Fibroblast of skin of right quadriceps (primary cell): ENCODE measurements around the gene TBC1D21.

ENCODE experiments used
- DNase-seq: peaks from one replicate; pipeline ENCODE4 v3.0.0-alpha.2; 2013

TBC1D21 gene, protein sequence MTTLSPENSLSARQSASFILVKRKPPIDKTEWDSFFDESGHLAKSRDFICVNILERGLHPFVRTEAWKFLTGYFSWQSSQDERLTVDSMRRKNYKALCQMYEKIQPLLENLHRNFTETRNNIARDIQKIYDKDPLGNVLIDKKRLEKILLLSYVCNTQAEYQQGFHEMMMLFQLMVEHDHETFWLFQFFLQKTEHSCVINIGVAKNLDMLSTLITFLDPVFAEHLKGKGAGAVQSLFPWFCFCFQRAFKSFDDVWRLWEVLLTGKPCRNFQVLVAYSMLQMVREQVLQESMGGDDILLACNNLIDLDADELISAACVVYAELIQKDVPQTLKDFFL

DNA sequence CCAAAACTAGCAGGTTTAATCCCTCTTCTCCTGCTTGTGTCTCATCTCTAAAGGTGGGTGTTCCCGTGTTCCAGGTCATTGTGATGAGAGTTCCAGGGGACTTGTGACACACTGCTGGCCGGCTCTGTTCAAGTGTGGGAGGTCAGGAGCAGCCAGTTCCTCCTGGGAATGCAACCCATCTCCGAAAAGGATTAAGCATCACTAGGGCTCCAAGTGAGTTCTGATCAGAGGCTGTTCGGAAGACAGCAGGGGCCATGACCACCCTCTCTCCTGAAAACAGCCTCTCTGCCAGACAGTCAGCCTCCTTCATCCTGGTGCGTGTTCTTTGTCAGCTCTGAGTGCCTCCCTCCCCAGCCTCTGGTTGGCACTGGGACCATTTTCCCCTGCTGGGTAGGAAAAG is at the start of gene TBC1D21:
TBC1D21 (plus strand) TSS at position 109 of the 400 bp plus-strand sequence; CDS start at position 255, 146 bp downstream.
- no peak for DNase-seq

DNA sequence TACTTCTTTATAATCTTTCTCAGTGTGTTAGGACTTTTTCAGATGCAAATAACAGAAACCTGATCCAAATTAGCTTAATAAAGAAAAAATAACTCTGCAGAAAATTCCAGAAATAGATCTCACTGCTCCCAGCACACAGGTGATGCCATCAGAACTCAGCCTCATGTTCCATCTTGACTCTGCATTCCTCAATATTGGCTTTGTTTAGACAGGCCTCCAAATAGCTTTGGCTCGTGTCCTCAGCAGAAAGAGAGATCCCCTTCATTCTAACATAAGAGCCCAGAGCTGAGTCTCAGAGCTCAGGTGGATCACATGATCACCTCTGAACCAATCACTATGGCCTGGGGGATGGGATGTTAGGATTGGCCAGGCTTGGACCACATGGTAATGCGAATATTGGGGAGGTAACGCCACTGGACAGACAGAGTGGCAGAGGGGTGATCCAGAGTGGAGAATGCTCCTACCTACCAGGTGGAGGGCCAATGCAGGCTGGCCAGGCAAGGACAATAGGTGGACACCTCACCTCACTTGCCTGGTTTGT is 46.6 kb upstream of the TBC1D21 start:
- no peak for DNase-seq

DNA sequence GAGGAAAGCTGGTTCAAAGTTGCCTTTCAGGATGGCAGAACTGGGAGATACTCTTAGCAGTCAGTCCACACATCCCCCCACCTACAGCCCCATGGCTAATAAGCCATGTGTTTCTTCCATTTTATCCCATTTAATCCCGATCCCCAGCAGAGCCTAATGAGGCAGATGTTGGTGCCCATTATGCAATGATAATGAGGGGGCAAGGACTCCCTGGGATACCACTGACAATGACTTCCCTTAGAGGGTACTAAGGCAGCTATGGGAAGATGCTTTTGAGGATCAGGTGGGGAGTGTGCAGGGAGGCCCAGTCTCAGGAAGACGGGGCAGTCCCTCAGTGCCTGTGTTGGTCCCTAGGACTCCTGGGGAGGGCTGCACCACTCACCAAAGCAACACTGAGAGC is 43.8 kb upstream of the TBC1D21 start:
- DNase-seq: no peak

DNA sequence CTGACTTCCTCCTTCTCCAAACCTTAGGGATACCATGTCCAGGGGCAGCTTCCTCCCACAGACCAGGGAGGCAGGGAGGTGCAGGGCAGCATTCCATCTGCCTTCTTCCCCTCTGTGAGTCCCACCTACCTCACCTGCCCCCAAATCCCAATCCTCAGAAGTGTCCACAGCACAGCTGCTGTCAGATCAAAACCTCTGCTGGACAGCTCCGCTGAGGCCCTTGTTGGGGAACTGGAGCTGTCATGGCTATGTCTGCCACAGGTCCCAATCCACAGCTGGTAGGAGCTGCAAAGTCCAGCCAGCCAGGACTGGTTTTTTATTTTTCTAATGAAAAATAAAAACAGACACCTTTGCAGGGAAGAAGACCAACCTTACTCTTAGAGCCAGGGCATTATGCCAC is 40.7 kb upstream of the TBC1D21 start:
- DNase-seq: no peak

DNA sequence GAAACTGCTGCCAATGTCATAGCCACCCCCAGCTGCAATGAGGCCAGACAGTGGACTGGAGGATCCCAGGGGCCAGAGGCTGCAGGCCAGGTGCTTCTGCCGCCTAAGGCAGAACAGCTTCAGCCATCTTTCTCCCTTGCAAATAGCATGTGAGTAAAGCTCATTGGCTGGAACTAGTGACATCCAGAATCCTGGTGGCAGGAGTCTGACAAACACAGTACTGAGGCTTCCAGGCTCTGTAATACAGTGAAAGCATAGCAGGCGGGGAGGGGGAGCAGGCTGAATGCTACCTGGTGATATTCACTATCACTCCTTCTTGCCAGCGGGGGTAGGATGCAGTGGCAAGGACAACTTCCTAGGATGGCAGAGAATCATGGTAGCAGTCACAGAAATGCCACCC is 36.5 kb upstream of the TBC1D21 start:
- no peak for DNase-seq

DNA sequence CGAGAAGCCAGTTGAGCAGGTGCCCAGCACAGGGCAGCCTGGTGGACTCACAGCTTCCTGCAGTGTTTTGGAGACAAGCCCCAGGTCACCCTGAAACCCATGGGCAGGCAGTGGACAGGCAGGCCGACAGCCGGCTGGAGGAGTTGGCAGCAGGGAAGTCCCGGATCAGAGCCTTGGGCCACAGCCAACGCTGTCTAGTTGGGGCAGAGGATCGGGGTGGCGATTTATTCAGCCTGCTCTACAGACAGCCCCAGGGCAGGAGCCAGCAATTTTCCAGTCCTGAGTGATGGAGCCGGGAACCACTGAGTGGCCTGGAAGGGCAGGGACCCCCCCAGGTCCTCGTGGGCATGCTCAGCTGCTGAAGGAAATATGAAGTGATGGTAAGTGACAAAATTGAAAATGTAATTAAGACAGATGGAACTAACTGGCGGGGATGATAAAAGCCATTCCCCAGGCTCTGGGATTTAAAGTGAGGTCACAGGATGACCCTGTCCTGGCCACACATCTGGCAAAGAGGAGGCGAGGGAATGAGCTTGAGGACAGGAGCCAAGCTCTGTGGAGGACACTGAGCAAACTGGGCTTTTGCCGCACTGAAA is 34.4 kb upstream of the TBC1D21 start:
- DNase-seq: no peak

DNA sequence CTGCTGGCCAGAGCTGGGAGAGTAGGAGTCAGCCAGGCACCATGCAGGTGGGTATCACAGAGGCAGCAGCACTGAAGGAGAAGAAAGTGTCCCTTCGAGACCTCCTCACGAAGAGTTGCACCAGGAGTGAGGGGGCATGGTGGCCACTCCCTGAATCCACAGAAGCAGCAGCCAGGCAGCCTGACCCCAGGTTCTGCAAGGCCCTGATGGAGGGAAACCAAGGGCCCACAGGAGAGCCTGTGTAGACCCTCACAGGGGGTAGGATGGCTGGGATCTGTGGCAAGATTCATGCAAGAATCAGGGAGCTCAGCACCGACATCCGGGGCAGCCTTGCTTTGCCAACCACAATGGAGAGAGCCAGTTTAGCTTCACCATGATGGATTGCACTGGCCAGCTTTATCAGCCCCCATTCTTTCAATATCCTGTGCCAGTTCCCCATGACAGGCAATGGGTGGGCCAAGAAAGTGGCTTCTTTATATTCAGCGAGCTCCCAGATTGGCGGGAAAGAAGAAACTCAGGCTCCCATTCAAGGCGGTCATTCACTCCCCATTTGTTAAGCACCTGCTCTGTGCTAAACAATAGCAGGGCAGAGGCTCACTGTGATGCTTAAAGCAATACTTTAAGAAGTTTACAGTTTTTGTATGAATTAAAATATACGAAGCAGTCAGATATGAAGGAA is 33.5 kb upstream of the TBC1D21 start:
- no peak for DNase-seq

DNA sequence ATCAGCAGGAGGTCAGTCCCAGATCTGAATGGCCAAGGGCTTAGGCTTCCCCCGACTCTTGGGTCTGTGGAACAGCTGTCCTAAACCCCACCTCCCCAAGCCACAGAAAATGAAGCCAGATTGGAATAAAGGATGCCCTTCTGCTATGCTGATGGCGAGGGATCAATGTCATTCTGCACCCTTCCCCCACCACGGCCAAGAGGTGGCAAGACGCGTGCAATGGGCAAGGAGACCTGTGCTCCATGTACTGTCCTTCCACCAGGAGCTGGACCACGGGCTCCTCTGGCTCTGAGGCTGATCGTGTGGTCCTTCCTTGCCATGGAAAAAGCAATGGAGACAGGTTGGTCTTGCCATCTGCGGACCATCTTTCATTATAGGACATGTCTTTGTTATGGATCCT is 32.6 kb upstream of the TBC1D21 start:
- no peak for DNase-seq

DNA sequence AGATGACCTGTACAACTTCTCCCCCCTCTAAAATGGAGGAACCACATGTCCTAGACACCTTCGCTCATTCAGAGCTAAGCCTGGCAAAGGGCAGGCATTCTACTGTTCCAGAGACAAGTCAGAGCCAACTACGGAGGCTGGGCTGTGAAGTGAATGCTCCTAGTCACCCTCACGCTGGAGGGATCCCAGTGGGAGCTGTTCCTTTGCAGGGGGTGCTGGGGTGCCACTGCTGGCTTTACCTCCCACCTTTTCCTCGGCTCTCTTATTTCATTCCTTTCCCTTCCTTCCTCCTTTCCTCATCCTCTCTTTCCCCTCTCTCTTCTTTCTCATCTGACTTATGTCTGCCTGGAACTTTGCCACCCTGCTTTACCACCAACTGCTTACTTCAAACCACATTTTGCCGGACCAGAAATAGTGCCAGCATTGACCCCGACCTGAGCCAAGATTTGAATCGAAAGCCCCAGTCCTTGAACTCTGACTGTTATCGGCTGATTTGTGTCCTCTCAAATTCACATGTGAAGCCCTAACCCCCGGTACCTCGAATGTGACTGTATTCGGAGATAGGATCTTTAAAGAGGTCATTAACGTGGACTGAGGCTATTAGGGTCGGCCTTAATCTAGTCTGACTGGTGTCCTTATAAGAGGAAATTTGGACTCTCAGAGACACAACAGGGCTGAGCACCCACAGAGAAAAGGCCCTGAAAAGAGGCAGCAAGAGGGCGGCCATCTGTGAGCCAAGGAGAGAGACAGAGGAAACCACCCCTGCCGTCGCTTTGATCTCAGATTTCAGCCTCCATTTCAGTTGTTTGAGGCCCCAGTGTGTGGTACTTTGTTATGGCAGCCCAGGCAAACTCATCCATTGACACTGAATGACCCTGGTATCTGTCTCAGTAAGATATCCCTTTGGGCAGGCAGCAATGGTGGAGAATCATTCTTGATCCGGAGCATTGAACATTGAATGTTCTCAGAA is 31.3 kb upstream of the TBC1D21 start:
- no peak for DNase-seq

DNA sequence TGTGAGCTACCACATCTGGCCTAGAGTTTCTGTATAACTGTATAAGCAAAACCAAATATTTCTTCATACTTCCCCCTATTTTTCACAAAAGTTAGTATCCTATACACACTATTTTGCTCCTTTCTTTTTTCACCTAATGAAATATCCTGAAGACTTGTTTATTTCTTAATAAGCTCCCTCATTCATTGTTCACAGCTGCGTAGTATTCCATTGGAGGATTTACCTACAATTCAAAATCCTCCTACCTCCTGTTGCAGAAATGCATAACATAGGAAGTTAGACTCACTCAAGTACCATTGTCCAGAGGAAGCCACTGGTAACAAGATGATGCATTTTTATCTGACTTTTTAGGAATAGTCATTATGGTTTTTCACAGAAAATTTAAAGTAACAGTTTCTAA is 29.6 kb upstream of the TBC1D21 start:
- no peak for DNase-seq

DNA sequence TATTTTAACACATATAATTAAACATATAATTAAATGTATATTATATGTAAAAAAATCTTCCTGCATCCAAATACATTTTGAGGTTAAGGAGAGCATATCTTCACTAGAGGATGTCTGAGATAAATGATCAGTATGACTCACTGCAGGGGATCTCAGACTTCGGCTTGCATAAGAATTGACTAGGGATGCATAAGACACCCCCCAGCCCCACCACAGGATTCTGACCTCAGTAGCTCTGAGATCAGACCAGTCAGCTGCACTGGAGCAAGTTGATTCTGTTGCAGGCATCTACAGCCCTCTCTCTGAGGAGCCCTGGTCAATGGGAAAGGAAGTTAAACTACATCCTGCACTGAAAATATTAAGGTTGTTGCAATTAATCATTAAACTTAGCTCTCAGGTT is 29.0 kb upstream of the TBC1D21 start:
- DNase-seq: peak; percentile 53

DNA sequence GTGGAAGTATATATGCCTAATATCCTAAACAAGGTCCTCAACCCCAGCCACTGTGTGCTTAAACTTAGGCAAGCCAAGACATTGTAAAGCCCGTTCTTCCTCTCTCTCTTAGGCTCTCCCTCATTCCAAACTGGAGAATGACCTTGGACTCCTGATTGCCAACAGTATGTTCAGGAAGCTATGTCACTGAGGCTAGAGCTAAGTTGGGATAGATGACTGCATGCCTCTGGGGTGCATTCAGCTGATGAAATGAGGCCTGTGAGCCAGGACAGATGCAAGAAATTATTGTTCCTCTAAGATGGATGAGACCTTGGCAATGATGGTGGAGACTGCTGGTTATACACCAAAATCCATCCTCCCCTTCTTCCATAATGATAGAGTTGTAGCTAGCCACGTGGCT is 27.9 kb upstream of the TBC1D21 start:
- no peak for DNase-seq

DNA sequence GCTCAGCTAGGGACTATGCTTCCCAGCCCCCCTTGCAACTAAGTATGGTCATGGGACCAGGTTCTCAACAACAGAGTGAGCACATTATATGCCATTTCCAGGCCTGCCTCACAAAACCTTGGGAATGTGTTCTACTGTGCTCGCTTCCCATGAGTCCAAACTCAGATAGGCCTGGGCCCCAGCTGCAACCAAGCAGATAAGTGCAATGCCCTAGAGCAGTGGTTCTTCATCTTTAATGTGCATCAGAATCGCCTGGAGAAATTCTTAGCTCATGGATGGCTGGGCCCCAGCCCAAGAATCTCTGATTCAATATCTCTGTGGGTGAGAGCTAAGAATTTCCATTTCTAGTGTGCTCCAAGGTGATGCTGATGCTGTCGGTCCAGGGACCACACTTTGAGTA is 27.5 kb upstream of the TBC1D21 start:
- DNase-seq: no peak

DNA sequence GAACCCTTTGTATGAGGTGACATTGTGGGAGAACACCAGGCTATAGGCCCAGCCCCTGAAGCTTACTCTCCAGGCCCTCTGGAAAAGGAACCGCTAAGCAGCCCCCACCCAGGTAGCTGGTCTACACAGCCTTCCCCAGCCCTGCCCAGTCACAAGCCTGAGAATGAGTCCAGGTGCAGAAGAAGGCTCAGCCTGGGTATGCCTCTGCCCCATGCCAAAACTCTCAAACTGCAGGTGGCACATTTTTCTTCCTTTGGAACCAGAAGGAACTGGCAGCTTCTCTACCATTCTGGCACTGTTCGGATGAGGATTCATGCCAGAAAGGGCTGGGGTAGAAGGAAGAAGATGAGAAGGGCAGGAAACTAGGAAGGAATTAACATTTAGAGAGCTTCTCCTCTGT is 23.7 kb upstream of the TBC1D21 start:
- DNase-seq: no peak

DNA sequence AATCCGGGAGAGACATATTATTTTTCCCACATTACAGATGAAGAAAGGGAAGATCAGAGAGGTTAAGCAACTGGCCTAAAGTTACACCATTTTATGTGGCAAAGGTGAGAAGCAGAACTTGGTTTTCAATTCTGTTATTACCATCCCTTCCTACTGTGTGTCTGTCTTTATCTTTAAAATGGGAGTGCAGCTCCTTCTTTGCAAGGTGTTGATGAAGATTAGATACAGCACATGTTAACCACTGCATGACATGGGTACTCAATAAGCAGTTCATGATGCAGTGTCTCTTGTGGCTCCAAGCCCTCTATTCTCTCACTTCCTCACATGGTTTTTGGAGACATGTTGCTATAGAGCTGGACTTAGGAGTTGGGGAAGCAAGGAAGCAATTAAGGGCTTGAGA is 23.1 kb upstream of the TBC1D21 start:
- DNase-seq: no peak

DNA sequence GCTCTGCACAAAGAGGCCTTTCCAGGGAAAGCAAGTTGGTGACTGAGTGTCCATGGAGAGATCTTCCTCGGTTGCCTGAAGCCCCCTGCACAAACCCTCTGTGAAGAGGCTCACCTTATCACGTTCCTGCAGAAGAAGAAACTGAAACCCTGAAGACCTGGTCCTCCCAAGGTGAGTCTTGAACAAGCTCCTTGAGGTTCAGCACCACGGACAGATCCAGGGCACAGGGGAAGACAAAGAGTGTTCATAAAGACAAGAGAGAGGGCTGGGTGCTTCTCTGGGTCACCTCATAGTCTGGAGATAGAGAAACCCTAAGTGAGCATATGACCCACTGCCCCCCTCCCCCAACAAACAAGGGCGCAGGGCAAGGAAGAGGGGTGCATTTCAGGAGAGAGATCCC is 21.7 kb upstream of the TBC1D21 start:
- DNase-seq: peak; percentile 67

DNA sequence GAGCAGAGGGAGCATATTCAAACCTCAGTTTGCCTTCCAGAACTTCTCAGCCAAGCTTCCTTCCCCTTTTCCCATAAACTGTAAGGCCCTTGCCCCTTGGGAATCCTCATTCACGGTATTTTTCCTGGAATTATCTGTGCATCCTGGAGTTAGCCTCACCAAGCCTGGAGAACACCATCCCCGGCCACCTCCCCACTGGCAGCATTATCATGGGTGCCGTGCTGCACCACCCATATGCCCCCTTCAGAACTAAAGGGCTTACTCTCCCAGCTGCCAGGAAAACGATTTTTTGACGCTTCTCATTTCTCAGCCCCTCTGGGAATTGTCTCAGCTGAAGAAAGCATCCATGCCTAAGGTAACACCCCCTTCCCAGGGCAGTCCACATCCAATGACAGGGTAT is 20.9 kb upstream of the TBC1D21 start:
- DNase-seq: no peak

DNA sequence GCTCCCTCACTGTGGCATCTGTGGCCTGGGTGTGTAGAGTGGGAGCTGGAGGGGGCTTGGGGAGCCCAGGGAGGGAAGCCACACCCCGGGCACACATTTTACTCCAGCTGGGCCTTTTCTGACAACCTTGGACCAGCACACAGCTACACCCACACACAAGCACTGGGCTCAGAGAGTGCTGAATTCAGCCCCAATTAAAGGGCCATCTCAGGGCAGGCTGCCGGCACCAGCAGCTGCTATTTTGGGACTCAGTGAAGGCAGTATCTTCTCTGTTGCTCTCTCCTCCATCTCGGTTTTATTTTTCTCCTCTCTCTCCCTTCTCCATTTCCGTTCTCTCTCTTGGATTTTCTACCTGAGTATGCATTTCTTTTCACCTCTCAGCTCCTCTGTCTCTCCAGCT is 19.1 kb upstream of the TBC1D21 start:
- no peak for DNase-seq

DNA sequence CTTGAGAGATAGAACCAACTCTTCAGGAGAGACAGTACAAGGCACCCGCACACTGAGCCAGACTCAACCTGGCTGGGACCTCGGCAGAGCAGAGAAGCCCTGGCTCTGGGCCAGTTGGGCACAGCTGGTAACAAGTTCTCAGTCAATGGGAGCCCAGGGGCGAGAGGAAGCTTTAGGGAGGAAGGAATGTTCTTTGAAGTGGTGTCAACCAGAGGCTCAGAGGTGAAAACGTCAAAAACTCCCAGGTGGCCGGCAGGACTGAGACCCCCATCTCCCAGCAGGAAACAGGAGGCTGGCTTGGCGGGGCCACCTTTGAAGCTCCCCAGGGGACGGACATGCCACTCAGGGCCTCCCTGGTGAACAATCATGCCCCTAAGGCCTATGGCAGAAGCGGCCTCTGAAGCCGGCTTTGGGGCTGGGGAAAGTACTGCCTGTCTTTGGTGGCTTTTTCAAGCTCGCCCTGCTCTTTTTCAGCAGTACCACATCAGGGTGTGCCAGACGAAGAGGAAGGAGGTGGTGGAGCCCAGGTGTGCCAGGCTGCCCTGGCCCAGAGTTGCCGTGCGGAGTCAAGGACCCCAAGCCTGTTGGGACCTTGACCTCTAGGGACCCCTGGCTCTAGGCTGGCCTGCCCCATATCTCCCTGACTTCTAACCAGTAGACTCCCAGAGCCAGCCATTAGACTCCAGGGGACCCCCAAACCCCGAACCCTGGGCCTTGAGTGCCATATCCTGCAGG is 16.7 kb upstream of the TBC1D21 start:
- DNase-seq: no peak

DNA sequence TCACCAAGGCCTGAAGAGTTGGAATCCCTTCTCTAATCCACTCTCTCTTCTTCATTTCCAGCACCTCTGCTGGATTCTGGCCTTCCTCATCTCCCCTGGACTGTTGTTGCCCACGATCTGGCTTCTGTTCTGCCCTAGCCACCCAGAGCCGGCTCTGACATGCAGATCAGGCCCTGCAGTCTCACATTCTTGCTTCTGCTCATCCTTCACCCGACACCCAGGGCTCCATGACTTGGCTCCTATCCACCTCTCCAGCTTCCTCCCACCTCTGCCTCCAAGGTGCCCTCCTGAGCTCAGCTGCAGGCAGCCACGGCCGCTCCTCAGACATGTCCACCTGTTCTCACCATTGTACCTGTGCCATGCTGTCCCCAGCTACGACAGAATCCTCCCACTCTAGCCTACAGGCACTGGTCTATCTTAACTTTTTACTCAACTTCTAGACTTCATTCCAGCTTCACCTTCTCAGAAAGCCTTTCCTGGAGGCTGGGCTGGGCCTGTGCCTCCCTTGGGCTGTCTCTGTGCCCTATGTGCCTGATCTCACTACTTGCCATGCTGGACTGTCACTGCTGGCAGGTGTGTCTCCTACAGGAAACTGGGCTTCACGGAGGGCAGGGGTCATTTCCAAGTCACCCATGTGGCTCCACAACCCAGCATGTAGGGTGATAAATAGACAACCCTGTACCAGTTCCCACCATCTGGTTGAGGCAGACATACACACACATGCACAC is 16.0 kb upstream of the TBC1D21 start:
- no peak for DNase-seq

DNA sequence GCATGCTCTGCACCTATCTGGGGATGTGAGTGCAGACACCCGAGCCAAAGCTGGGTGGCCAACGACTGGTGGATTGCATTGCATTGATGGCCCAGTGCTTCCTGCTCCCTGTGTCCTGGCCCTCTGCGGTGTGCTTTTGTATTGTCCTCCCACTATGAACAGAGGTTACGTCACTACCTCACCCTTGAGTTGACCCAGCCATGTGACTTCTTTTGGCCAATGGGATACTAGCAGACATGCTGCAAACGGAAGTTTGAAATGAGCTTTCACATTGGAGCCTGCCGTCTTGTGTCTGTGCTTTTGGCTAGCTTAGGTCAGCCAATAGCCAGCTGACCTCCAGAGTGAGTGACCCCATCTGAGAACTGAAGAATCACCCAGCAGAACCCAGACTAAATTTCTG is 15.3 kb upstream of the TBC1D21 start:
- no peak for DNase-seq
